ENCODE results near the gene FBLIM1.

The FBLIM1 gene

GRCh38 chr1:15748690-15749398, 9.8 kb upstream of the FBLIM1 start:
- no peak for DNase-seq

GRCh38 chr1:15749399-15750291, 8.9 kb upstream of the FBLIM1 start:
- no peak for DNase-seq

GRCh38 chr1:15750924-15751323, 7.7 kb upstream of the FBLIM1 start:
- DNase-seq: no peak

- DNase-seq: no peak
Measured at GRCh38 chr1:15751717-15752116, 6.9 kb upstream of the FBLIM1 start.

GRCh38 chr1:15753776-15754175, 4.8 kb upstream of the FBLIM1 start:
- no peak for DNase-seq

DNA sequence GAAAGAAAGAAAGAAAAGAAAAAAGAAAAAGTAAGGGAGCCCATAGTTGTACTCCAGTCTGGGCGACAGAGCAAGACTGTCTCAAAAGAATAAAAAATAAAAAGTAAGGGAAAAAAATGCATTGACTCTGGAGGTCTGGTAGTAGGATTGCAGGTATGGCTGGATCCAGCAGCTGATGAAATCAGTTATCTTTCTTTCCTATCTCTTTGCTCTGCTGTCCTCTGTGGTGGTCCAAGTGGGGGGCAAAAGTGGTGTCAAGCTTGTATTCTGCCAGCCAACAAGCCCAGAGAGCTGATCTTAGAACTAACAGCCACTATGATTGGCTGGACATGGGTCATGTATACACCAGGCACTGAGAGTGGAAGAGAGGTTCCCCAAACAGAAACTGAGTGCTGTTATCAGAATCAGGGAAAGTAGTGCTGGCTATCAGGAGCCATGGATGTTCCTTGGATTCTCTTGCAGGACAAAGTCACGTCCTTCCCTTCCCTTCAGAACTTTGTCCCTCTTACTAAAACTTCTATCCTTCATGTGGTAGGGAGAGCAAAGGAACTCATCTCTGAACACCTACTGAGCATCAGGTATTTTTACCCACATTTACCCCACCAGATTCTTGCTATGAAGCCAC, 3.5 kb upstream of the FBLIM1 start:
- no peak for DNase-seq

- DNase-seq: no peak
Measured at GRCh38 chr1:15755646-15756040, 3.0 kb upstream of the FBLIM1 start.

GRCh38 chr1:15756143-15757015, 2.2 kb upstream of the FBLIM1 start:
- DNase-seq: peak; percentile 70

GRCh38 chr1:15757016-15757543, 1.5 kb upstream of the FBLIM1 start:
- no peak for DNase-seq

DNA sequence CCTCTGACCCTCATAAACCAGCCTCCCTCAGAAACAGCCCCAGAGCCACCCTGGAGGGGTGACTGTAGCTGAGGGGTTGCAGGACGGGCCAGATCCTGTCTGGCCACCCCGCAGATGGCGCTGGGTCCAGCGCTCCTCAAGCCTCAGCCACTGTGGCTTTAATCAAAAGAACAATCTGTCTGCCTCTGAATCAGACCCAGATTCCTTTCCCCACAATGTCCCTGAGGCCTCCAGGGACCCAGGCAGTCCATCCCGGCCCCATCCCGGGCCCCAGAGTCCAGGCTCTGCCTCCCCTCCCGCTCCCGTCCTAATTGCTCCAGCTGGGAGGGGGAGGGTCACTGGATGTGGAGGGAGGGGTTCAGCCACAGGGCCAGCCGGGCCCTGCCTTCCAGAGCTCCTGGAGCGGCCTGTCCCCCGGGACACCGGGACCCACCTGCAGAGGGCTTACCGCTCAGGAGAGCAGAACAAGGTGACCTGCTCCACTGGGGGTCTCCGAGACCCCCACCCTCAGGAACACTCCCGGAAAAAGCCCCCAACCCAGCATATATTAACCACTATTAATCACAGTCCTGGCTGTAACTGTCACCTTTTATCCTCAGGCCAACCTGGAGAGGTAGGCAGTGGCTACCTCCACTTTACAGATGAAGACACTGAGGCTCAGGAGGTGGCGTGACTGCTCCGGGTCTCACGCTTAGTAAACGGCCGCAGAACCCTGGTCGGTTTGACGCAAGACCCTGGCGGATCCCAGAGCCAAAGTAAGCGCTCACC, 836 bp upstream of the FBLIM1 start:
- no peak for DNase-seq

GRCh38 chr1:15758953-15759661, 512 bp downstream of the FBLIM1 start:
- no peak for DNase-seq

GRCh38 chr1:15760520-15761211, 2.1 kb downstream of the FBLIM1 start:
- no peak for DNase-seq

- no peak for DNase-seq
Measured at GRCh38 chr1:15761366-15762128, 3.0 kb downstream of the FBLIM1 start.

DNA sequence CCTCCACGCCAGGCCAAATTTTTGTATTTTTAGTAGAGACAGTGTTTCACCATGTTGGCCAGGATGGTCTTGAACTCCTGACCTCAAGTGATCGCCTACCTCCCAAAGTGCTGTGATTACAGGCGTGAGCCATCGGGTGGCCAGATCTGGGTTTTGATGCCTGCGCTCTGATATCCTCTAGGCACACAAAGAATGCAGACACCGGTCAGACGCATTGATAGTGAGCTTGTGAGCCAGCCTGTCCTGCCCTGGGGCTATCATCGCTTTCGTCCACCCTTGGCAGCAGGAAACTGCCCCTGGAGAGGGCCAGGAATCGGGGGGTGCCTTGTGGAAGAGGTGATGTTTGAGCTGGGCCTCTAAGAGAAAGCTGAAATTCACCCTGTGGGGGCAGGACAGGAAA, 4.0 kb downstream of the FBLIM1 start:
- DNase-seq: no peak

GRCh38 chr1:15764269-15764764, 5.7 kb downstream of the FBLIM1 start:
- no peak for DNase-seq

DNA sequence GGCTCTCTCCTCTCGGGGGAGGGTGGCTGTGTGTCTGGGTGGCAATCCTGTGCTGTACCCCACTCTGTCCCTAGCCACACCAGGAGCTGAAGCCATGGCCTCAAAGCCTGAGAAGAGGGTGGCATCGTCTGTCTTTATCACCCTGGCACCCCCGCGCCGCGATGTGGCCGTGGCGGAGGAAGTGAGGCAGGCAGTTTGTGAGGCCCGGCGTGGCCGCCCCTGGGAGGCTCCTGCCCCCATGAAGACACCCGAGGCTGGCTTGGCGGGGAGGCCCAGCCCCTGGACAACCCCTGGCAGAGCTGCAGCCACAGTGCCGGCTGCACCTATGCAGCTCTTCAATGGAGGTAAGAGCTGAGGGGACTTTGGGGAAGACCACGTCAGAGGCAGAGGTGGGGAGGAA, 6.3 kb downstream of the FBLIM1 start:
- DNase-seq: no peak

DNA sequence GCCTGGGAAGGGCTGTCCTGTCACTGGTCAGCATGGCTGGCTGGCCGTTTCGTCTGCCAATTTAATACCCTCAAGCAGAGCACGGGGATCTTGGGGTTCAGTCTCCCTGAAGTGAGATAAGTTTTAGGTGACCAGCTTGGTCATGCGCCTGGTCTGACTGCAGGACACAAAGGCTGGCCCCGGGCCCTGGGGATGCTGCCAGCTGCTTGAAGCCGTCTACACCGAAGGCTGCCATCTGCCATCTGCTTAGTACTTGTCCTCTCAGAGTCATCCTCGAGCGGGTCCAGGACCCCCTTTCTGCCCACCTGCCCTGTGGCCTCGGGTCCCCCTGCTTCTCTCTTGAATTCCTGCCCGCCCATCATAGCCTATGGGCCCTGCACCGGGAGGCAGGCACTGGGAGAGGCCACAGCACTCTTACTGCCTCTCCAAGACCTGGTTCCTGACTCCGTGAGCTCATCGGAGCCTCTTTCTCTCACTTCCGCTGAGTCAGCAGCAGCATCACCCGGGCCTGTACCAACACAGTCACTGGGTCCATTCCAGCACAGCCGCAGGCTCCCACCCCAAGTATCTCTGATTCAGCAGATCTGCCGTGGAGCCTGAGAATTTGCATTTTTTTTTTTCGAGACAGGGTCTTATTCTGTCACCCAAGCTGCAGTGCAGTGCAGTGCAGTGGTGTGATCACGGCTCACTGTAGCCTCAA, 7.0 kb downstream of the FBLIM1 start:
- DNase-seq: no peak

GRCh38 chr1:15767941-15768340, 9.3 kb downstream of the FBLIM1 start:
- no peak for DNase-seq

DNA sequence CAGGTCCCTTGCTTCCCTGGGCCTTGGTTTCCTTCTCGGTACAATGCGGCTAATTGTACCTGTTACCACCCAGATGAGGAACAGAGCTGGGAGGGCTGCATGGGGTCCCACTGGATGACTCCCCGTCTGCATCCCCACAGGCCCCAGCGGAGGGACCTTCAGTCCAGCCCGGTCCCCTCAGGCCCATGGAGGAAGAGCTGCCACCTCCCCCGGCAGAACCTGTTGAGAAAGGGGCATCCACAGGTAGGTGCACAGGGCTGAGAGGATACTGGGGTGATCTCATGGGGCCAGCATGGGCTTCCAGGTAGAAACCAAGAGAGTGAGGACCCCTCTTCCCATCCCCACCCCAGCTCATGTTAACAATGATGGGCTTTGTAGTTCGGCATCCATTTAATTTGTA, 9.8 kb downstream of the FBLIM1 start:
- no peak for DNase-seq
